ENCODE measurements around the gene RSPRY1.
A peak's percentile ranks its signal among the peaks of the same experiment; 100 is the strongest.

The RSPRY1 gene

DNA sequence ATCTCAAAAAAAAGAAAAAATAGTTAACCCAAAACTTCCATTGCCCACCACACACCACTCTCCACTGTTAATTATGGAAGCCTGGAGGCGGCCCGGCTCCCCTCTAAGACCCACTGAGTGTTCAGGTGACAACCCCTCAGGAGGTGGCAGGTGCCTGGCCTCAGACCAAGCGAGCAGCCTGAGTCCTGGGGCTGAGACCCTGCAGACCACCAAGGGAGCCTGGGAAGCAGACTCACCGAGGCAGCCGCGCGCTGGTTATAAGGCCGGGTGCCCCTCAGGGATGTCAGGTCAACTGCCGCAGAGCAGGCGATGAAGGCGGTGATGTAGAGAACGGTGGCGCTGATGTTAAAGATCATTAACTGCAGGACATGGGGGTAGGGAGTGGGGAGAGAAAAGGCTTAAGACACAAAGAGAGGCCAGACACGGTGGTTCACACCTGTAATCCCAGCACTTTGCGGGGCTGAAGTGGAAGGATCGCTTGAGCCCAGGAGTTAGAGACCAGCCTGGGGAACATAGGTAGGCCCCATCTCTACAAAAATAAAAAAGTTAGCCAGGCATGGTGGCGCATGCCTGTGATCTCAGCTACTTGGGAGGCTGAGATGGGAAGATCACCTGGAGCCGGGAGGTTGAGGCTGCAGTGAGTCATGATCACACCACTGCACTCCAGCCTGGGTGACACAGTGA, 72.2 kb downstream of the RSPRY1 start:
- H3K79me1 ChIP-seq (replicated peaks; ENCODE audit: low read length, poor library complexity, severe bottlenecking), result no peaks in the 10 kb centered on the region
- H3K36me3 ChIP-seq (ENCODE audit: control insufficient read depth in 1 of 2, insufficient read depth in 2 of 2, low read depth in 1 of 2, low read length in 2 of 2), result peaks cover 23 to 37% of the 10 kb centered on the region in 2 experiments
- no peak overlapping the region for H4K8ac ChIP-seq (ENCODE audit: low read length)
- H2AK5ac ChIP-seq (ENCODE audit: low read length, severe bottlenecking), result no peak overlapping the region
- WGBS, result 97% methylated on average over 18 of the region's 18 CpGs
- H3K9ac ChIP-seq (ENCODE audit: low read length), result no peak overlapping the region
- H2BK120ac ChIP-seq (ENCODE audit: low read depth, low read length), result no peak overlapping the region
- no peak overlapping the region for H2BK12ac ChIP-seq (ENCODE audit: low read length in 2 of 2)
- no peak overlapping the region for H4K91ac ChIP-seq (ENCODE audit: low read length)
- peaks cover 12% of the 10 kb centered on the region for H3K4me1 ChIP-seq (ENCODE audit: control insufficient read depth, insufficient read depth, low read depth, low read length)
- H3K9me3 ChIP-seq (ENCODE audit: control insufficient read depth, low read length), result no peaks in the 10 kb centered on the region
- H3K4me3 ChIP-seq (ENCODE audit: insufficient read depth in 1 of 2, low read depth in 1 of 2, low read length in 2 of 2), result no peak overlapping the region
- no peak overlapping the region for H2AFZ ChIP-seq (ENCODE audit: low read depth, low read length)
- no peaks in the 10 kb centered on the region for H3K27me3 ChIP-seq (ENCODE audit: control insufficient read depth in 1 of 2, insufficient read depth in 1 of 2, low read length in 2 of 2)
- no peak overlapping the region for H3K27ac ChIP-seq (ENCODE audit: low read length, poor library complexity, severe bottlenecking)
- H2BK5ac ChIP-seq (ENCODE audit: low read depth, low read length, poor library complexity, severe bottlenecking), result no peak overlapping the region
- H3K4ac ChIP-seq (ENCODE audit: low read depth in 1 of 2, low read length in 2 of 2), result no peak overlapping the region
- H3K14ac ChIP-seq (ENCODE audit: low read length in 2 of 2), result no peak overlapping the region
- no peak overlapping the region for H3K23ac ChIP-seq (ENCODE audit: low read length in 2 of 2)
- no peak overlapping the region for H2BK15ac ChIP-seq (ENCODE audit: low read depth, poor library complexity, severe bottlenecking)
- no peak overlapping the region for H3K4me2 ChIP-seq (ENCODE audit: low read length, poor library complexity, severe bottlenecking)
- no peak for DNase-seq
- H3K18ac ChIP-seq (ENCODE audit: low read depth in 1 of 2, low read length in 2 of 2), result no peak overlapping the region

DNA sequence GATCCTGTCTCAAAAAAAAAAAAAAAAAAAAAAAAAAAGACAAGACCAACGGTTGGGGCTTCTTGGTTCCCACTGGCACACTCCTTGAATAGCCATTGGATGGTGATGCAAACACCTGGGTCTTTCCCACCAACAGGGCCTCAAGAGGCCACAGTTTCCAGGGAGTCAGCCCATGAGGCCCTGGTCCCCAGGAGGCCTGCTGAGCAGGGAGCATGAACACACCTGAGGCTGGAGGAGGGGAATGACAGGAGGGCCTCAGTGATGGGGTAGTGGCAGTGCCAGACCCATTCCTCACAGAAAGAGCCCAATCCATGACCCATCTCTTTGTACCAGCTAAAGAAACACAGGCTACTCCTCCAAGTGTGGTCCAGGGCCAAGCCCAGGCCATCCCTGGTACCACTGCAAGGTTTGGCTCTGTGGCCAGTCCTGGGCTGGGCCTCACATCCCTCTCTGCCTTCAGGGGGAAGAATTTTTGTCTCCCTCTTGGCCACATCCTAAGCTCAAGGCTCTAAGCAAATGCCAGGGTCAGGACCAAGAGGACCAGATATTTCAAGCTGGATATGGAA, 72.9 kb downstream of the RSPRY1 start:
- no peak overlapping the region for H2AFZ ChIP-seq (ENCODE audit: low read depth, low read length)

DNA sequence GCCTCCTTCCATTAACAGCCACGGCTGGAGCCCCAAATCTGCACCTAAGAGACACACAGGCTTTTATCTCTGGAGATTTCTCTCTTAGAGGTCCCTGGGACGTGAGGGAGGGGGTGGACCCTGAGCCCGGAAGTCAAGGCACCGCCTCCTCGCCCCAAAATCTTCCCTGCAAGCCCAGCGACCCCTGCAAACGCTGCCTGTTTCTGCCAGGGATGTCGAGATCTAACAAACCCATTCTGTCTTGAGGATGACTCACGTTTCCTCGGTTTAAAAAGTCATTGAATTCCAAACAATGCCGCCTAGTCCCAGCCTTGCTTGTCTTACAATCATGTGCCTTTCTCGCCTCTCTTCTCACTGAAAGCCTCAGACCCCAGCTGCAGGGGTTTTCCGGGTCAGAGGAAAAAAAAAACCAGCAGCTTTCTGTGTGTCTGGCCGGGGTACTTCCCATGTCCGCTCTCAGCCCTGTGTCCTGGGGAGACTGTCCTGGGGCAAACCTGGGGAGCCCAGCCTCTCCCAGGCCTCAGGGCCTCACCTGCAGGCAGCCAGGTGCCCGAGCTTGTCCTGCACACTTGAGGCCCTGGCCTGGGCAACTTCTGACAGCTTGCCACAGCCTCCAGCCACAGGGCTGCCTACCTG, 74.3 kb downstream of the RSPRY1 start:
- Histone ChIP-seq H3K9ac (ENCODE audit: low read length) (peak overlapping the region; percentile 49), H4K8ac (ENCODE audit: low read length) (peak overlapping the region; percentile 95), H3K23ac (ENCODE audit: low read length in 2 of 2) (no peak overlapping the region), H3K4ac (ENCODE audit: low read depth in 1 of 2, low read length in 2 of 2) (peak overlapping the region in 1 of 2 experiments; percentile 77), H3K36me3 (ENCODE audit: control insufficient read depth in 1 of 2, insufficient read depth in 2 of 2, low read depth in 1 of 2, low read length in 2 of 2) (peaks cover 10 to 27% of the 10 kb centered on the region in 2 experiments), H3K14ac (ENCODE audit: low read length in 2 of 2) (peak overlapping the region in 1 of 2 experiments; percentile 44), H3K9me3 (ENCODE audit: control insufficient read depth, low read length) (no peaks in the 10 kb centered on the region), H2BK120ac (ENCODE audit: low read depth, low read length) (peak overlapping the region; percentile 80), H3K4me3 (ENCODE audit: insufficient read depth in 1 of 2, low read depth in 1 of 2, low read length in 2 of 2) (peak overlapping the region in 1 of 2 experiments; percentile 28), H3K18ac (ENCODE audit: low read depth in 1 of 2, low read length in 2 of 2) (peak overlapping the region; percentile 74 to 86), H2BK5ac (ENCODE audit: low read depth, low read length, poor library complexity, severe bottlenecking) (peak overlapping the region; percentile 12), H4K91ac (ENCODE audit: low read length) (peak overlapping the region; percentile 89), H3K79me1 (replicated peaks; ENCODE audit: low read length, poor library complexity, severe bottlenecking) (no peaks in the 10 kb centered on the region), H2BK15ac (ENCODE audit: low read depth, poor library complexity, severe bottlenecking) (peak overlapping the region; percentile 83), H2AK5ac (ENCODE audit: low read length, severe bottlenecking) (peak overlapping the region; percentile 72), H3K4me1 (ENCODE audit: control insufficient read depth, insufficient read depth, low read depth, low read length) (peaks cover 12% of the 10 kb centered on the region), H3K27ac (ENCODE audit: low read length, poor library complexity, severe bottlenecking) (peak overlapping the region; percentile 89), H2BK12ac (ENCODE audit: low read length in 2 of 2) (peak overlapping the region in 1 of 2 experiments; percentile 37), H3K4me2 (ENCODE audit: low read length, poor library complexity, severe bottlenecking) (peak overlapping the region; percentile 40), H3K27me3 (ENCODE audit: control insufficient read depth in 1 of 2, insufficient read depth in 1 of 2, low read length in 2 of 2) (peaks cover 0 to 4% of the 10 kb centered on the region in 2 experiments), H2AFZ (ENCODE audit: low read depth, low read length) (peak overlapping the region; percentile 75)
- WGBS, result 10% methylated on average over 15 of the region's 16 CpGs
- peak; percentile 88 for DNase-seq

More for the DNA sequence above, 72.9 kb downstream of the RSPRY1 start:
- H2AK5ac ChIP-seq (ENCODE audit: low read length, severe bottlenecking), result peak overlapping the region; percentile 57
- peaks cover 17 to 34% of the 10 kb centered on the region in 2 experiments for H3K36me3 ChIP-seq (ENCODE audit: control insufficient read depth in 1 of 2, insufficient read depth in 2 of 2, low read depth in 1 of 2, low read length in 2 of 2)
- H3K9ac ChIP-seq (ENCODE audit: low read length), result no peak overlapping the region
- H3K79me1 ChIP-seq (replicated peaks; ENCODE audit: low read length, poor library complexity, severe bottlenecking), result no peaks in the 10 kb centered on the region
- WGBS, result 79% methylated on average over 1 of the region's 1 CpG
- no peak overlapping the region for H3K18ac ChIP-seq (ENCODE audit: low read depth in 1 of 2, low read length in 2 of 2)
- no peaks in the 10 kb centered on the region for H3K9me3 ChIP-seq (ENCODE audit: control insufficient read depth, low read length)
- no peak overlapping the region for H3K14ac ChIP-seq (ENCODE audit: low read length in 2 of 2)
- H2BK120ac ChIP-seq (ENCODE audit: low read depth, low read length), result no peak overlapping the region
- no peak for DNase-seq
- peak overlapping the region in 1 of 2 experiments; percentile 69 for H2BK12ac ChIP-seq (ENCODE audit: low read length in 2 of 2)
- H3K4me1 ChIP-seq (ENCODE audit: control insufficient read depth, insufficient read depth, low read depth, low read length), result peaks cover 12% of the 10 kb centered on the region
- no peaks in the 10 kb centered on the region for H3K27me3 ChIP-seq (ENCODE audit: control insufficient read depth in 1 of 2, insufficient read depth in 1 of 2, low read length in 2 of 2)
- H3K23ac ChIP-seq (ENCODE audit: low read length in 2 of 2), result no peak overlapping the region
- no peak overlapping the region for H3K4me3 ChIP-seq (ENCODE audit: insufficient read depth in 1 of 2, low read depth in 1 of 2, low read length in 2 of 2)
- H2BK15ac ChIP-seq (ENCODE audit: low read depth, poor library complexity, severe bottlenecking), result no peak overlapping the region
- H3K4ac ChIP-seq (ENCODE audit: low read depth in 1 of 2, low read length in 2 of 2), result no peak overlapping the region
- H4K91ac ChIP-seq (ENCODE audit: low read length), result no peak overlapping the region
- no peak overlapping the region for H3K4me2 ChIP-seq (ENCODE audit: low read length, poor library complexity, severe bottlenecking)
- no peak overlapping the region for H2BK5ac ChIP-seq (ENCODE audit: low read depth, low read length, poor library complexity, severe bottlenecking)
- no peak overlapping the region for H3K27ac ChIP-seq (ENCODE audit: low read length, poor library complexity, severe bottlenecking)
- no peak overlapping the region for H4K8ac ChIP-seq (ENCODE audit: low read length)

DNA sequence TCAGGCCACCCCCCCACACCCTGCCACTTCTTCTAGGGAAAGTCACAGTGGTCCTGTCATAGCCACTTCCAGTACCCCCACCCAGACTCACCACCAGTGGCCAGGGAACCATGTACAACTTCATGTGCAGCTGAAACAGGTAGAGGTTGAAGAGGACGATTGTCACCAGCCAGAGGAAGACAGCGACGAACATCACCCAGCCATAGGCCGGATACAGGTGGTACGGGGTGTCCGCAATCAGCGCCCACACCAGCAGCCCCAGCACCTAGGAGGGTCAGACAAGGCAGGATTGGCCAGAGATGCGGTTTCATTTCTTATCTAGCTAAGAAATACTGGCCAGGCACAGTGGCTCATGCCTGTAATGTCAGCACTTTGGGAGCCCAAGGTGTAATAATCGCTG, 75.7 kb downstream of the RSPRY1 start:
- H2BK12ac ChIP-seq (ENCODE audit: low read length in 2 of 2), result no peak overlapping the region

More for the DNA sequence above, 75.7 kb downstream of the RSPRY1 start:
- Histone ChIP-seq H4K91ac (ENCODE audit: low read length) (no peak overlapping the region), H3K27ac (ENCODE audit: low read length, poor library complexity, severe bottlenecking) (no peak overlapping the region), H3K36me3 (ENCODE audit: control insufficient read depth in 1 of 2, insufficient read depth in 2 of 2, low read depth in 1 of 2, low read length in 2 of 2) (peaks cover 0 to 15% of the 10 kb centered on the region in 2 experiments), H3K27me3 (ENCODE audit: control insufficient read depth in 1 of 2, insufficient read depth in 1 of 2, low read length in 2 of 2) (peaks cover 0 to 12% of the 10 kb centered on the region in 2 experiments), H3K9ac (ENCODE audit: low read length) (no peak overlapping the region), H2BK5ac (ENCODE audit: low read depth, low read length, poor library complexity, severe bottlenecking) (no peak overlapping the region), H3K14ac (ENCODE audit: low read length in 2 of 2) (no peak overlapping the region), H3K4me2 (ENCODE audit: low read length, poor library complexity, severe bottlenecking) (no peak overlapping the region), H3K18ac (ENCODE audit: low read depth in 1 of 2, low read length in 2 of 2) (no peak overlapping the region), H3K4me3 (ENCODE audit: insufficient read depth in 1 of 2, low read depth in 1 of 2, low read length in 2 of 2) (no peak overlapping the region), H4K8ac (ENCODE audit: low read length) (no peak overlapping the region), H2BK120ac (ENCODE audit: low read depth, low read length) (no peak overlapping the region), H2BK15ac (ENCODE audit: low read depth, poor library complexity, severe bottlenecking) (no peak overlapping the region), H3K4me1 (ENCODE audit: control insufficient read depth, insufficient read depth, low read depth, low read length) (peaks cover 19% of the 10 kb centered on the region), H3K4ac (ENCODE audit: low read depth in 1 of 2, low read length in 2 of 2) (no peak overlapping the region), H3K23ac (ENCODE audit: low read length in 2 of 2) (no peak overlapping the region), H3K79me1 (replicated peaks; ENCODE audit: low read length, poor library complexity, severe bottlenecking) (no peaks in the 10 kb centered on the region), H2AFZ (ENCODE audit: low read depth, low read length) (no peak overlapping the region), H3K9me3 (ENCODE audit: control insufficient read depth, low read length) (no peaks in the 10 kb centered on the region), H2AK5ac (ENCODE audit: low read length, severe bottlenecking) (no peak overlapping the region)
- WGBS, result 97% methylated on average over 9 of the region's 9 CpGs
- no peak for DNase-seq

Measured in mesenchymal stem cell (in vitro differentiated cells and primary cell).